Measurements from ENCODE around the gene POM121L2. TPM values are rescaled to one million over a fixed set of nuclear protein-coding genes. Genes with fewer than 3 reads are reported as not detected.

The POM121L2 gene
- total RNA-seq, 2 experiments from 2014 or later = not detected

GRCh38 chr6:27281569-27281968 lies 30.5 kb downstream of the POM121L2 start:
- POLR2A ChIA-PET = no interaction called here
- H3K27ac ChIP-seq (ENCODE audit: low read depth in 1 of 2, low read length in 2 of 2) = no peak overlapping the region
- Mint-ChIP-seq H3K4me3 (peak overlapping the region; percentile 3), H3K27me3 (peaks cover 95% of the 10 kb centered on the region), H3K4me1 (ENCODE audit: low read depth) (peaks cover 9% of the 10 kb centered on the region), H3K27ac (no peak overlapping the region), H3K36me3 (ENCODE audit: low read depth) (peaks cover 18% of the 10 kb centered on the region), H3K9me3 (peaks cover 19% of the 10 kb centered on the region)
- TF ChIP-seq, protein P1, sequence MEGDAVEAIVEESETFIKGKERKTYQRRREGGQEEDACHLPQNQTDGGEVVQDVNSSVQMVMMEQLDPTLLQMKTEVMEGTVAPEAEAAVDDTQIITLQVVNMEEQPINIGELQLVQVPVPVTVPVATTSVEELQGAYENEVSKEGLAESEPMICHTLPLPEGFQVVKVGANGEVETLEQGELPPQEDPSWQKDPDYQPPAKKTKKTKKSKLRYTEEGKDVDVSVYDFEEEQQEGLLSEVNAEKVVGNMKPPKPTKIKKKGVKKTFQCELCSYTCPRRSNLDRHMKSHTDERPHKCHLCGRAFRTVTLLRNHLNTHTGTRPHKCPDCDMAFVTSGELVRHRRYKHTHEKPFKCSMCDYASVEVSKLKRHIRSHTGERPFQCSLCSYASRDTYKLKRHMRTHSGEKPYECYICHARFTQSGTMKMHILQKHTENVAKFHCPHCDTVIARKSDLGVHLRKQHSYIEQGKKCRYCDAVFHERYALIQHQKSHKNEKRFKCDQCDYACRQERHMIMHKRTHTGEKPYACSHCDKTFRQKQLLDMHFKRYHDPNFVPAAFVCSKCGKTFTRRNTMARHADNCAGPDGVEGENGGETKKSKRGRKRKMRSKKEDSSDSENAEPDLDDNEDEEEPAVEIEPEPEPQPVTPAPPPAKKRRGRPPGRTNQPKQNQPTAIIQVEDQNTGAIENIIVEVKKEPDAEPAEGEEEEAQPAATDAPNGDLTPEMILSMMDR (IDR thresholded peaks at IDR 0.05) = no peak
- H3K9me3 ChIP-seq (ENCODE audit: control insufficient read depth in 1 of 2, insufficient read depth in 1 of 2, low read length in 2 of 2) = peaks cover 48 to 54% of the 10 kb centered on the region in 2 experiments
- DNase-seq = no peak
- no peaks in the 10 kb centered on the region for H3K36me3 ChIP-seq (ENCODE audit: insufficient read depth, low read length)
- peaks cover 82 to 94% of the 10 kb centered on the region in 2 experiments for H3K27me3 ChIP-seq (ENCODE audit: control insufficient read depth in 1 of 2, insufficient read depth in 2 of 2, low read length in 2 of 2)
- peaks cover 2% of the 10 kb centered on the region for H3K4me1 ChIP-seq (ENCODE audit: insufficient read depth, low read length)
- intact Hi-C loops (cut with DNase I, micrococcal nuclease) = loop anchor here in 1 of 2 experiments (5.0 kb wide), 1 partner anchor 44 kb away; no protein-coding TSS in a partner anchor
- CTCF ChIA-PET = no interaction called here
- H3K4me3 ChIP-seq (ENCODE audit: low read length) = no peak overlapping the region
- no peak for ATAC-seq (ENCODE audit: poor library complexity)

DNA sequence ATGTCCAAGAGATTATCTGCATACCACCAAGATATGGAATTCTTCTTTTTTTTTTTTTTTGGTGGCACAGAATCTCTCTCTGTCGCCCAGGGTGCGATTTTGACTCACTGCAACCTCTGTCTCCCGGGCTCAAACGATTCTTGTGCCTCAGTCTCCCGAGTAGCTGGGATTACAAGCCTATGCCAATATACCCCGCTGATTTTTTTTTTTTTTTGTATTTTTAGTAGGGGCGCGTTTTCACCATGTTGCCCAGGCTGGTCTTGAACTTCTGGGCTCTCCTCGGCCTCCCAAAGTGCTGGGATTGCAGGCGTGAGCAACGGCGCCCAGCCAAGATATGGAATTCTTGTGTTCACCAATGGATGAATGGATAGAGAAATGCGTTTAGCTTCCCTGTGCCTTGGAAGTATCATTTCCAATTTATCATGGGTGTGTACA lies 31.0 kb downstream of the POM121L2 start:
- no peak overlapping the region for H3K27ac Mint-ChIP-seq
- peaks cover 18% of the 10 kb centered on the region for H3K36me3 Mint-ChIP-seq (ENCODE audit: low read depth)
- ChIA-PET CTCF (no interaction called here), POLR2A (interaction anchor here (0.6 kb wide), 1 partner anchor 18 kb away, joined by 4 read pairs; no protein-coding TSS in a partner anchor)
- intact Hi-C loops (cut with DNase I, micrococcal nuclease) = loop anchor here in 1 of 2 experiments (5.0 kb wide), 1 partner anchor 44 kb away; no protein-coding TSS in a partner anchor
- no peaks in the 10 kb centered on the region for H3K36me3 ChIP-seq (ENCODE audit: insufficient read depth, low read length)
- DNase-seq = no peak
- H3K9me3 ChIP-seq (ENCODE audit: control insufficient read depth in 1 of 2, insufficient read depth in 1 of 2, low read length in 2 of 2) = peaks cover 45 to 56% of the 10 kb centered on the region in 2 experiments
- H3K27me3 ChIP-seq (ENCODE audit: control insufficient read depth in 1 of 2, insufficient read depth in 2 of 2, low read length in 2 of 2) = peaks cover 79 to 95% of the 10 kb centered on the region in 2 experiments
- peaks cover 2% of the 10 kb centered on the region for H3K4me1 ChIP-seq (ENCODE audit: insufficient read depth, low read length)
- ATAC-seq (ENCODE audit: poor library complexity) = no peak
- H3K4me3 ChIP-seq (ENCODE audit: low read length) = no peak overlapping the region
- TF ChIP-seq, protein P1 (IDR thresholded peaks at IDR 0.05) = no peak
- H3K4me3 Mint-ChIP-seq = no peak overlapping the region
- peaks cover 95% of the 10 kb centered on the region for H3K27me3 Mint-ChIP-seq
- H3K27ac ChIP-seq (ENCODE audit: low read depth in 1 of 2, low read length in 2 of 2) = no peak overlapping the region
- H3K9me3 Mint-ChIP-seq = peaks cover 19% of the 10 kb centered on the region
- peaks cover 9% of the 10 kb centered on the region for H3K4me1 Mint-ChIP-seq (ENCODE audit: low read depth)

DNA sequence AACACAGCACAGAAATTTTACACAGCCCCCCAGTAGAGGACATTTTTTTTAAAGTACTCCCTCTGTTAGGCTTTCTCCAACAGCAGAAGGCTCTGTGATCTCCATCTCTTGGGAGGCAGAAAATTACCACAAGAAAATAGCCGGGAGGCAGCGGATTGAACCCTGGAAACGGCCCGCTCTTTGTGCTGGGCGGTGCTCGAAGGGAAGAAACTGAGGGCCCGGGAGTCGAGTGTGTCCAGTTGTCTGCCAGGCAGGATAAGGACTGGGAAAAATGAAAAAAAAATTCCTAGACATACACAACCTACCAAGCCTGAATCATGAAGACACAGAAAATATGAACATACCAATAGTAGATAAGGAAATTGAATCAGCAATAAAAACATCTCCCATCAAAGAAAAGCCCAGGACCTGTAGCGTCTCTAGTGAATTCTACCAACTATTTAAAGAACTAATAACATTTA lies 31.5 kb downstream of the POM121L2 start:
- Histone ChIP-seq H3K27ac (ENCODE audit: low read depth in 1 of 2, low read length in 2 of 2) (no peak overlapping the region), H3K4me3 (ENCODE audit: low read length) (no peak overlapping the region), H3K4me1 (ENCODE audit: insufficient read depth, low read length) (peaks cover 2% of the 10 kb centered on the region), H3K9me3 (ENCODE audit: control insufficient read depth in 1 of 2, insufficient read depth in 1 of 2, low read length in 2 of 2) (peaks cover 42 to 58% of the 10 kb centered on the region in 2 experiments), H3K36me3 (ENCODE audit: insufficient read depth, low read length) (no peaks in the 10 kb centered on the region), H3K27me3 (ENCODE audit: control insufficient read depth in 1 of 2, insufficient read depth in 2 of 2, low read length in 2 of 2) (peaks cover 75 to 92% of the 10 kb centered on the region in 2 experiments)
- ATAC-seq (ENCODE audit: poor library complexity) (no peak), DNase-seq (no peak)
- H3K4me3 Mint-ChIP-seq = peak overlapping the region; percentile 30
- TF ChIP-seq, protein P1 (IDR thresholded peaks at IDR 0.05) = no peak
- H3K36me3 Mint-ChIP-seq (ENCODE audit: low read depth) = peaks cover 18% of the 10 kb centered on the region
- H3K27ac Mint-ChIP-seq = peak overlapping the region; percentile 45
- H3K9me3 Mint-ChIP-seq = peaks cover 19% of the 10 kb centered on the region
- ChIA-PET CTCF (no interaction called here), POLR2A (interaction anchor here (0.6 kb wide), 1 partner anchor 17 kb away, joined by 4 read pairs; no protein-coding TSS in a partner anchor)
- peaks cover 95% of the 10 kb centered on the region for H3K27me3 Mint-ChIP-seq
- H3K4me1 Mint-ChIP-seq (ENCODE audit: low read depth) = peaks cover 9% of the 10 kb centered on the region
- intact Hi-C loops (cut with DNase I, micrococcal nuclease) = loop anchor here in 1 of 2 experiments (1.0 to 5.0 kb wide), 2 partner anchors 15 to 43 kb away; no protein-coding TSS in a partner anchor
